Keratinocyte (primary cell): ENCODE data around the gene RHOA. TPM values are rescaled to one million over a fixed set of nuclear protein-coding genes. Genes with fewer than 3 reads are reported as not detected.

ENCODE experiments used
- DNase-seq: peaks from one replicate; pipeline ENCODE4 v3.0.0-alpha.2; 2011; ENCODE audit warnings: low read depth, missing footprints, low spot score
- FAIRE-seq: peaks from 2 replicates; lab custom pipeline; 2011; peaks lifted over from hg19 to GRCh38; lab: Jason Lieb, UNC
- H2AFZ ChIP-seq: 2 replicates; pipeline ENCODE4 v1.6.0; 2012; ENCODE audit warnings: low read length, control low read depth, inconsistent platforms; ENCODE audit not compliant: control insufficient read depth
- H3K27ac ChIP-seq: 2 replicates; pipeline ENCODE4 v1.5.1; 2011; ENCODE audit warnings: low read length; ENCODE audit not compliant: control insufficient read depth, insufficient read depth
- H3K27me3 ChIP-seq: 3 replicates; pipeline ENCODE4 v1.6.0; 2011; ENCODE audit warnings: low read length; ENCODE audit not compliant: control insufficient read depth, insufficient read depth; ENCODE audit errors: extremely low read depth
- H3K36me3 ChIP-seq, 2 experiments: 2 replicates in 1 of 2; 3 replicates in 1 of 2; pipeline ENCODE4 v1.5.1; 2011; ENCODE audit warnings: low read length in 2 of 2, mild to moderate bottlenecking in 1 of 2; ENCODE audit not compliant: control insufficient read depth in 2 of 2, insufficient read depth in 2 of 2; ENCODE audit errors: extremely low read depth in 1 of 2
- H3K4me1 ChIP-seq: 3 replicates; pipeline ENCODE4 v1.5.1; 2011; ENCODE audit warnings: low read length; ENCODE audit not compliant: control insufficient read depth, insufficient read depth; ENCODE audit errors: extremely low read depth
- H3K4me2 ChIP-seq: 3 replicates; pipeline ENCODE4 v1.6.0; 2011; ENCODE audit warnings: low read depth, low read length; ENCODE audit not compliant: control insufficient read depth, insufficient read depth; ENCODE audit errors: extremely low read depth
- H3K4me3 ChIP-seq, 3 experiments: fragments of 200-600 bp in 1 of 3; sonication (generic) in 1 of 3; 2 replicates in 2 of 3; 3 replicates in 1 of 3; pipeline ENCODE4 v1.5.1; 2011 to 2016; ENCODE audit warnings: low read length in 3 of 3, mild to moderate bottlenecking in 3 of 3, control low read depth in 2 of 3, inconsistent platforms in 1 of 3, low read depth in 1 of 3, mixed read lengths in 1 of 3, mixed run types in 1 of 3, moderate library complexity in 1 of 3; ENCODE audit not compliant: control insufficient read depth in 2 of 3, insufficient read depth in 2 of 3; ENCODE audit errors: extremely low read depth in 1 of 3
- H3K79me2 ChIP-seq: 2 replicates; pipeline ENCODE4 v1.6.0; 2012; ENCODE audit warnings: low read length; ENCODE audit not compliant: control insufficient read depth, insufficient read depth
- H3K9ac ChIP-seq: 3 replicates; pipeline ENCODE4 v1.6.0; 2011; ENCODE audit warnings: low read length; ENCODE audit not compliant: control insufficient read depth, insufficient read depth; ENCODE audit errors: extremely low read depth
- H3K9me1 ChIP-seq: 3 replicates; pipeline ENCODE4 v1.6.0; 2011; ENCODE audit warnings: low read length; ENCODE audit not compliant: control insufficient read depth, insufficient read depth; ENCODE audit errors: extremely low read depth
- H3K9me3 ChIP-seq: 2 replicates; pipeline ENCODE4 v1.5.1; 2012; ENCODE audit warnings: low read depth, low read length; ENCODE audit not compliant: control insufficient read depth
- H4K20me1 ChIP-seq: 3 replicates; pipeline ENCODE4 v1.6.0; 2011; ENCODE audit warnings: low read length; ENCODE audit not compliant: control insufficient read depth, insufficient read depth; ENCODE audit errors: extremely low read depth
- CTCF ChIP-seq, 3 experiments: IDR thresholded peaks in 1 of 3; conservative IDR thresholded peaks in 1 of 3; optimal IDR thresholded peaks in 1 of 3; 2 replicates in 2 of 3; 3 replicates in 1 of 3; pipeline versions ENCODE3 to v1.5.1; 2011; ENCODE audit warnings: low read length in 3 of 3, mild to moderate bottlenecking in 3 of 3, moderate library complexity in 2 of 3, control low read depth in 1 of 3, inconsistent platforms in 1 of 3; ENCODE audit not compliant: insufficient read depth in 2 of 3; ENCODE audit errors: extremely low read depth in 1 of 3
- EZH2 ChIP-seq: IDR thresholded peaks from one replicate; pipeline ENCODE4 v1.6.1; 2012; ENCODE audit warnings: inconsistent platforms, mild to moderate bottlenecking, low read length, moderate library complexity
- dilution Hi-C: fragments of 300-500 bp; cut with MboI; formaldehyde crosslinking; loops from one replicate; pipeline ENCODE4 v1.7.0; 2020; ENCODE audit warnings: low sequenced_read_pairs; ENCODE audit not compliant: extremely low pct_ligation_motif_present
- polyA plus RNA-seq, 5 experiments: library from polyadenylated mRNA; depleted of rRNA in 3 of 5; stranded (reverse) in 3 of 5; stranded (forward) in 1 of 5; unstranded in 1 of 5; fragments of >200 nt; gene quantifications; 1 replicate in 1 of 5; 2 replicates in 3 of 5; 3 replicates in 1 of 5; pipeline versions ENCODE4 v1.2.1 to v1.2.3, GENCODE V29; 2011 to 2012; ENCODE audit warnings: missing spikeins in 2 of 5, low read depth in 1 of 5, low replicate concordance in 1 of 5

The RHOA gene
- polyA plus RNA-seq, 1 donor (not counting 4 experiments of a cell fraction or from before 2014, with no cell fraction given), result 332 TPM

DNA sequence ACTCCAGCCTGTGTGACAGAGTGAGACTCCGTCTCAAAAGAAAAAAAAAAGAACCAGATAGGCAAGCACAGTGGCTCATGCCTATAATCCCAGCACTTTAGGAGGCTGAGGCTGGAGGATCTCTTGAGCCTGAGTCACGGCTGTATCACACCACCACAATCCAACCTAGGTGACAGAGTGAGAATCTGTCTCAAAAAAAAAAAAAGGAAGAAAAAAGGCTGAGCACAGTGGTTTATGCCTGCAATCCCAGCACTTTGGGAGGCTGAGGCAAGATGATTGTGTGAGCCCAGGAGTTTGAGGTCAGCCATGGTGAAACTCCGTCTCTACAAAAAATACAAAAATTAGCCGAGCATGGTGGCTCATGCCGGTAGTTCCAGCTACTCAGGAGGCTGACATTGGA, 23.0 kb upstream of the RHOA start:
- Histone ChIP-seq H4K20me1 (no peaks in the 10 kb centered on the region), H3K27me3 (no peaks in the 10 kb centered on the region), H3K27ac (no peak overlapping the region), H3K4me3 (no peak overlapping the region), H3K9ac (no peak overlapping the region), H3K36me3 (no peaks in the 10 kb centered on the region), H3K4me1 (peaks cover 3% of the 10 kb centered on the region), H2AFZ (no peak overlapping the region), H3K9me3 (no peaks in the 10 kb centered on the region), H3K9me1 (no peaks in the 10 kb centered on the region), H3K4me2 (no peak overlapping the region), H3K79me2 (no peaks in the 10 kb centered on the region)
- dilution Hi-C loops, result no loop called here
- no peak for DNase-seq
- TF ChIP-seq CTCF (optimal IDR thresholded peaks at IDR 0.05 in 1 of 3, IDR thresholded peaks at IDR 0.05 in 1 of 3, conservative IDR thresholded peaks at IDR 0.05 in 1 of 3; ENCODE audit: extremely low read depth in 1 of 3, insufficient read depth in 2 of 3, low read length in 3 of 3), result no peak
- no peak for FAIRE-seq

GRCh38 chr3:49428752-49429080, 16.9 kb upstream of the RHOA start:
- H3K36me3 ChIP-seq, result peaks cover 0 to 5% of the 10 kb centered on the region in 2 experiments
- no peaks in the 10 kb centered on the region for H3K9me3 ChIP-seq
- DNase-seq, result no peak
- no peaks in the 10 kb centered on the region for H4K20me1 ChIP-seq
- H3K4me3 ChIP-seq, result peak overlapping the region; percentile 48 to 80 (median 62)
- no peaks in the 10 kb centered on the region for H3K9me1 ChIP-seq
- dilution Hi-C loops, result no loop called here
- FAIRE-seq, result no peak
- no peak for TF ChIP-seq EZH2
- no peak for TF ChIP-seq CTCF (optimal IDR thresholded peaks at IDR 0.05 in 1 of 3, IDR thresholded peaks at IDR 0.05 in 1 of 3, conservative IDR thresholded peaks at IDR 0.05 in 1 of 3; ENCODE audit: extremely low read depth in 1 of 3, insufficient read depth in 2 of 3, low read length in 3 of 3)
- no peaks in the 10 kb centered on the region for H3K27me3 ChIP-seq
- peak overlapping the region; percentile 96 for H2AFZ ChIP-seq
- H3K4me1 ChIP-seq, result peaks cover 7% of the 10 kb centered on the region
- H3K4me2 ChIP-seq, result peak overlapping the region; percentile 84
- H3K79me2 ChIP-seq, result no peaks in the 10 kb centered on the region
- H3K27ac ChIP-seq, result peak overlapping the region; percentile 87
- H3K9ac ChIP-seq, result peak overlapping the region; percentile 87
